ENCODE results near the gene PAK4. TPM values are rescaled to one million over a fixed set of nuclear protein-coding genes. Genes with fewer than 3 reads are reported as not detected.

The PAK4 gene
- polyA plus RNA-seq, 1 donor (not counting 4 experiments of a cell fraction or from before 2014, with no cell fraction given), result 11.2 TPM

DNA sequence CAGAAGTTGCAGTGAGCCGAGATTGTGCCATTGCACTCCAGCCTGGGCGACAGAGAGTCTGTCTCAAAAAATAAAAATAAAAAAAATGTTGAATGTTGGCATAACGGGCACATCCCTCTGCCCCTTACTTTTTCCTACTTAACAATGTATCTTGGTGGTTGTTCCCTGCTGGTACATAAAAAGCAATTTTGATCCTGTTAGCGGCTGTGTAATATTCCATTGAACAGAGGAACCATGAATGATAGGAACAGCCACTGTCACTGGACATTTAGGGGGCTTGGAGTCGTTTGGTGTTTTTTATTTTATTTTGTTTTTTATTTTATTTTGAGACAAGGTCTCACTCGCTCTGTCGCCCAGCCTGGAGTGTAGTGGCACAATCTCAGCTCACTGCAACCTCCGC, 60.8 kb downstream of the PAK4 start:
- H2AFZ ChIP-seq (ENCODE audit: control insufficient read depth, low read length), result no peak overlapping the region
- no peaks in the 10 kb centered on the region for H3K79me2 ChIP-seq (ENCODE audit: control insufficient read depth, insufficient read depth, low read length)
- no peak overlapping the region for H3K4me2 ChIP-seq (ENCODE audit: control insufficient read depth, extremely low read depth, insufficient read depth, low read depth, low read length)
- no peaks in the 10 kb centered on the region for H3K9me3 ChIP-seq (ENCODE audit: control insufficient read depth, low read depth, low read length)
- TF ChIP-seq, protein P1, sequence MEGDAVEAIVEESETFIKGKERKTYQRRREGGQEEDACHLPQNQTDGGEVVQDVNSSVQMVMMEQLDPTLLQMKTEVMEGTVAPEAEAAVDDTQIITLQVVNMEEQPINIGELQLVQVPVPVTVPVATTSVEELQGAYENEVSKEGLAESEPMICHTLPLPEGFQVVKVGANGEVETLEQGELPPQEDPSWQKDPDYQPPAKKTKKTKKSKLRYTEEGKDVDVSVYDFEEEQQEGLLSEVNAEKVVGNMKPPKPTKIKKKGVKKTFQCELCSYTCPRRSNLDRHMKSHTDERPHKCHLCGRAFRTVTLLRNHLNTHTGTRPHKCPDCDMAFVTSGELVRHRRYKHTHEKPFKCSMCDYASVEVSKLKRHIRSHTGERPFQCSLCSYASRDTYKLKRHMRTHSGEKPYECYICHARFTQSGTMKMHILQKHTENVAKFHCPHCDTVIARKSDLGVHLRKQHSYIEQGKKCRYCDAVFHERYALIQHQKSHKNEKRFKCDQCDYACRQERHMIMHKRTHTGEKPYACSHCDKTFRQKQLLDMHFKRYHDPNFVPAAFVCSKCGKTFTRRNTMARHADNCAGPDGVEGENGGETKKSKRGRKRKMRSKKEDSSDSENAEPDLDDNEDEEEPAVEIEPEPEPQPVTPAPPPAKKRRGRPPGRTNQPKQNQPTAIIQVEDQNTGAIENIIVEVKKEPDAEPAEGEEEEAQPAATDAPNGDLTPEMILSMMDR (optimal IDR thresholded peaks at IDR 0.05 in 1 of 3, IDR thresholded peaks at IDR 0.05 in 1 of 3, conservative IDR thresholded peaks at IDR 0.05 in 1 of 3; ENCODE audit: extremely low read depth in 1 of 3, insufficient read depth in 2 of 3, low read length in 3 of 3), result no peak
- no peak for TF ChIP-seq EZH2 (IDR thresholded peaks at IDR 0.05; ENCODE audit: low read length)
- H3K4me3 ChIP-seq (ENCODE audit: control insufficient read depth in 2 of 3, extremely low read depth in 1 of 3, insufficient read depth in 2 of 3, low read depth in 1 of 3, low read length in 3 of 3), result no peak overlapping the region
- FAIRE-seq (no peak), DNase-seq (ENCODE audit: low read depth, low spot score) (no peak)
- H3K27ac ChIP-seq (ENCODE audit: control insufficient read depth, insufficient read depth, low read length), result no peak overlapping the region
- no peaks in the 10 kb centered on the region for H3K4me1 ChIP-seq (ENCODE audit: control insufficient read depth, extremely low read depth, insufficient read depth, low read length)
- H3K36me3 ChIP-seq (ENCODE audit: control insufficient read depth in 2 of 2, extremely low read depth in 1 of 2, insufficient read depth in 2 of 2, low read length in 2 of 2), result peaks cover 0 to 2% of the 10 kb centered on the region in 2 experiments
- H4K20me1 ChIP-seq (ENCODE audit: control insufficient read depth, extremely low read depth, insufficient read depth, low read length), result no peaks in the 10 kb centered on the region
- no peaks in the 10 kb centered on the region for H3K27me3 ChIP-seq (ENCODE audit: control insufficient read depth, extremely low read depth, insufficient read depth, low read length)
- H3K9ac ChIP-seq (ENCODE audit: control insufficient read depth, extremely low read depth, insufficient read depth, low read length), result no peak overlapping the region
- H3K9me1 ChIP-seq (ENCODE audit: control insufficient read depth, extremely low read depth, insufficient read depth, low read length), result no peaks in the 10 kb centered on the region
- dilution Hi-C loops (cut with MboI; ENCODE audit: extremely low pct_ligation_motif_present, low sequenced_read_pairs), result no loop called here

DNA sequence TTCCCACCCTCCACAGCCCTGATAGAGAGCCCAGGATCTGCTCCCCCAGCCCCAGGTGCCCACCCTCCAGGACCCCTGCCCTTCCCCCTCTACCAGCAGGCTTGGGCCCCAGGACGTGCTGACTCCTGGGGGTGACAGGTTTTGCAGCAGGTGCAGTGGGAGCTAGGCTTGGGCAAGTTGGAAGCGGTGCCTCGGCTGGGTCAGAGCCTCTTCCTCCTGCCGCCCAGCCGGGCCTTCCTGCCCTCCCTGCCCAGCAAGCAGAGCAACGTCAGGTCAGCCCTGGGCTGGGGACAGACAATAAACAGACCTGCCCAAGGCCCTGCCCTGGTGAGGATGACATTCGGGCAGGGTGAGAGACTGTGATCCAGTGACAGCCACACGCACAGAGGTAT, 62.0 kb downstream of the PAK4 start:
- Histone ChIP-seq H3K27ac (ENCODE audit: control insufficient read depth, insufficient read depth, low read length) (no peak overlapping the region), H3K9ac (ENCODE audit: control insufficient read depth, extremely low read depth, insufficient read depth, low read length) (no peak overlapping the region), H4K20me1 (ENCODE audit: control insufficient read depth, extremely low read depth, insufficient read depth, low read length) (no peaks in the 10 kb centered on the region), H3K79me2 (ENCODE audit: control insufficient read depth, insufficient read depth, low read length) (no peaks in the 10 kb centered on the region), H3K27me3 (ENCODE audit: control insufficient read depth, extremely low read depth, insufficient read depth, low read length) (no peaks in the 10 kb centered on the region), H3K4me1 (ENCODE audit: control insufficient read depth, extremely low read depth, insufficient read depth, low read length) (no peaks in the 10 kb centered on the region), H3K9me1 (ENCODE audit: control insufficient read depth, extremely low read depth, insufficient read depth, low read length) (no peaks in the 10 kb centered on the region), H3K4me2 (ENCODE audit: control insufficient read depth, extremely low read depth, insufficient read depth, low read depth, low read length) (no peak overlapping the region), H3K36me3 (ENCODE audit: control insufficient read depth in 2 of 2, extremely low read depth in 1 of 2, insufficient read depth in 2 of 2, low read length in 2 of 2) (peaks cover 0 to 2% of the 10 kb centered on the region in 2 experiments), H2AFZ (ENCODE audit: control insufficient read depth, low read length) (no peak overlapping the region), H3K9me3 (ENCODE audit: control insufficient read depth, low read depth, low read length) (no peaks in the 10 kb centered on the region), H3K4me3 (ENCODE audit: control insufficient read depth in 2 of 3, extremely low read depth in 1 of 3, insufficient read depth in 2 of 3, low read depth in 1 of 3, low read length in 3 of 3) (no peak overlapping the region)
- no peak for DNase-seq (ENCODE audit: low read depth, low spot score)
- no peak for TF ChIP-seq EZH2 (IDR thresholded peaks at IDR 0.05; ENCODE audit: low read length)
- TF ChIP-seq, protein P1 (optimal IDR thresholded peaks at IDR 0.05 in 1 of 3, IDR thresholded peaks at IDR 0.05 in 1 of 3, conservative IDR thresholded peaks at IDR 0.05 in 1 of 3; ENCODE audit: extremely low read depth in 1 of 3, insufficient read depth in 2 of 3, low read length in 3 of 3), result no peak
- dilution Hi-C loops (cut with MboI; ENCODE audit: extremely low pct_ligation_motif_present, low sequenced_read_pairs), result no loop called here
- no peak for FAIRE-seq
